UCSD-AML1 (cell line): ENCODE data around the gene LRP2BP.
"Not testable (repeated sequence)": the region's sequence is repeated elsewhere in the genome, so short reads cannot be mapped to it uniquely, and the experiment has no call there.

Source experiments
- DNase-seq: peaks from one replicate; lab custom pipeline; 2025; ENCODE audit not compliant: unreplicated experiment; lab: John Stamatoyannopoulos, UW

The LRP2BP gene

DNA sequence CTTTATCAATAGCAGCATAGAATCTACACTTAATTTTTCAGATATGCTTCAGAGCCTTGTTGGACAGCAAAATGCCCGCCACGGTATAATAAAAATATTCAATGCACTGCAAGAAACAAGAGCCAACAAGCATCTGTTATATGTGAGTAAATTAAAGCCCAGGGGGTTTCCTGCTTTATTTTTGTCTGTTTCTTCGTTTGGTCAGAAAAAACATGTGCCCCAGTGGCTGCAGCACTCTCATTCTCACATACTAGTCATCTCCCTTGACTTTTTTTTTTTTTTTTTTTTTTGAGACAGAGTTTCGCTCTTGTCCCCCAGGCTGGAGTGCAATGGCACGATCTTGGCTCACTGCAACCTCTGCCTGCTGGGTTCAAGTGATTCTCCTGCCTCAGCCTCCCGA, 33.2 kb downstream of the LRP2BP start:
- not testable (repeated sequence) for DNase-seq

- no peak for DNase-seq
These were observed 33.9 kb downstream of the LRP2BP start for GRCh38 chr4:185361872-185362271.

DNA sequence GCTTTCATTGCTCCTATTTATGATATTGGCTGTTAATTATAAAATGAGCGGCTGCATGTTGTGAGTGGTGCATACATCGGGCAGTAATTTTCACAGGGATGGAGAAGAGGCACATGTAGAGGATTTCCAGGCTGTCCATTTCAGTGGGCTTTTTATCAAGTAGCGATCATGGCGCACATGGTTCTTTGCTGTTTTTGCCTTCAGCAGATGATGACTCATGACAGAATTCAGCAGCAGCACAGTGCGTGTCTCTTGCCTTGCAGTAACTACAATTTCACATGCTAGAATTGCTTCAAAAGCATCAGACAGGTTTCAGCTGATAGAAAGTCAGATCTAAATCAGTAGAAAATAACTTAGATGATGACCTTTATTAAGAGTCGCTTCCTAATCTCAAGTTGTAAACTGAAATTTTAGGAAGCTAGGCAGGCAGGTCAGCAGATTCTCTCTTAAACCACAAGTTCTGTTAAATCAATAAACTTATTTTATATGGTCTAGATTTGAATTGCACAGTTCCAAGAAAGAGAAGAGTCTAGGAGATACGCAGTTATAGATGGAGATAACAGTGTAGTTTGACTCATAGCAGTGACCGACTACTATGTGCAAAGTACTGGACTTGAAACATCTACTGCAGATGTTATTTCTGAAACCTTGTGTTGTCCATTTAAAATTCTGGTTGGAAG, 35.8 kb downstream of the LRP2BP start:
- DNase-seq, result no peak

DNA sequence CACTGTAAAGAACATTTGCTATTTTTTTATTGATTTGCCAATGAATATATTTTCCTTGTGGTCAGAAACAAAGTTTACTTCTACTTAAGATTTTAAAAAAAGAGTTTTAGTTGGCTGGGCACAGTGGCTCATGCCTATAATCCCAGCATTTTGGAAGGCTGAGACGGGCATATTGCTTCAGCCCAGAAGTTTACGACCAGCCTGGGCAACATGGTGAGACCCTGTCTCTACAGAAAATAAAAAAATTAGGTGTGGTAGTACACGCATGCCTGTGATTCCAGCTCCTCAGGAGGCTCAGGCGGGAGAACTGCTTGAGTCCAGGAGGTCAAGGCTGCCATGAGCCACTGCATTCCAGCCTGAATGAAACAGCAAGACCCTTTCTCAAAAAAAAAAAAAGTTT, 36.8 kb downstream of the LRP2BP start:
- no peak for DNase-seq

DNA sequence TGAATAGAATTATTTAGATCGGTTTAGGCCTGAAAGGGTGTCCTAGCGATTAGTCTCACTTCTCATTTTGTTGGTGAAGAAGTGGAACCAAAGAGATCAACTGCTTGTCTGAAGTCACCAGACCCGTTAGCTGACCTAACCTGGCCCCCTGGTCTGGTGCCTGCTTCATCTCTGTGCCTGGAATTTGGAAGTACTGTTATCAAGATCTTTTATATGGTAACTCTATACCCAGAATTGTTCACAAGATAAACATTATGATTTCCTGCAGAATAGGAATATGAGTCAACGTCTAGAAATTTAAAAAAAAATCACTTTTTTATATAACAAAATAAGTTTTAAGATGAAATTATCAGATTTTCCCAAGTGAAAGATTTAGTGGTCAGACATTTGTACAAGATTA, 37.2 kb downstream of the LRP2BP start:
- no peak for DNase-seq

DNA sequence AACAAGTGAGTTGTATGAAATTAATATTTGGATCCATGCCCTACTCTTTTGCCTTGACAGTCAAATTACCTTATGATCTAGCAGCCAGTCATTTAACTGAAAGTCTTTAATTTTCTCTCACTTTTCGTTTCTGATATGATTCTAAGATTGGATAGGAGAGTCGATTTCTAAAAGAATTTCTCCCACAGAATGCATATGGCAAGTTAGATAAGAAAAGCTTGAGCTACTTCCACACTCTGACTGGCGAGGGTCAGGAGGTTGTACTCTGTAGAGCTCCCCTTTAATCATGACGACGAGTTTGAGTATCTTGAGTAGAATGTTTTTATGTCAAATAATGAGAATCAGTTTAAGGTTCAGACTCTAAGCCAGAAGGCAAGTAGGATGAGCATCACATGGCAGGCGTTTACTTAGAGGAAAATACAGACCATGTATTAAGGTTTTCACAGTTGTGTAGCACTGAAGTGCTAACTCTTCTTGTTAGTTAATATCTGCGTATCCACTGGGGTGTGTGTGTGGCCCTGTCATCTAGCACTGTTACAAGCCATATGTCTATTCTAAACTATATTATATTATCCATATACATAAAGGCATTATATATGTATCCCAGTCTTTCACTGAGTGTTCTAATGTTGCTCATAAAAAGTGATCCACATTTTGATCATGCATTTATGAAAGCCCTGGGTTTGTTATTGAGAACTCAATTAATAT, 37.8 kb downstream of the LRP2BP start:
- no peak for DNase-seq

GRCh38 chr4:185357211-185357610, 38.5 kb downstream of the LRP2BP start:
- DNase-seq, result no peak

GRCh38 chr4:185352741-185353140, 43.0 kb downstream of the LRP2BP start:
- no peak for DNase-seq

GRCh38 chr4:185352202-185352601, 43.5 kb downstream of the LRP2BP start:
- no peak for DNase-seq

GRCh38 chr4:185351691-185352090, 44.0 kb downstream of the LRP2BP start:
- no peak for DNase-seq

DNA sequence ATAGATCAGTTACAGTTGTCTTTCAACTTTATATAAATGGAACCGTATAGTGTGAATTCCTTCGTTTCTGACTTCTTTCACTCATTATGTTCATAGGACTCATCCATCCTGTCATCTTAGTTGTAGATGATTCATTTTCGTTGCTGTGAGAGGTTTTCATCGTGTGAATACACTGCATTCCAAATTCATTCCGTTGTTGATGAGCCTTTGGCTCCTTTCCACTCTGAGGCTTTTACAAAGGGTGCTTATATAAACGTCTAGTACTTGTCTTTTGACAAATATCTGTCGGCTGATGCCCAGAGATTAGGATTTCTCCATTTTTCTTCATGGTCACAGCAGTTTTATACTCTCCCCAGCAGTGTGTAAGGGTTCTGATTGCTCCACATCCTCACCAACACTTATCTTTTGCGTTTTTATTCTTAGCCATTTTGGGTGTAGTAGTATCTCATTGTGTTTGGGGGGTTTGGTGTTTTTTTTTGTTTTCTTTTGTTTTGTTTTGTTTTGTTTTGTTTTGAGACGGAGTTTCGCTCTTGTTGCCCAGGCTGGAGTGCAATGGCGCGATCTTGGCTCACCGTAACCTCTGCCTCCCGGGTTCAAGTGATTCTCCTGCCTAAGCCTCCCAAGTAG, 48.6 kb downstream of the LRP2BP start:
- DNase-seq, result no peak

DNA sequence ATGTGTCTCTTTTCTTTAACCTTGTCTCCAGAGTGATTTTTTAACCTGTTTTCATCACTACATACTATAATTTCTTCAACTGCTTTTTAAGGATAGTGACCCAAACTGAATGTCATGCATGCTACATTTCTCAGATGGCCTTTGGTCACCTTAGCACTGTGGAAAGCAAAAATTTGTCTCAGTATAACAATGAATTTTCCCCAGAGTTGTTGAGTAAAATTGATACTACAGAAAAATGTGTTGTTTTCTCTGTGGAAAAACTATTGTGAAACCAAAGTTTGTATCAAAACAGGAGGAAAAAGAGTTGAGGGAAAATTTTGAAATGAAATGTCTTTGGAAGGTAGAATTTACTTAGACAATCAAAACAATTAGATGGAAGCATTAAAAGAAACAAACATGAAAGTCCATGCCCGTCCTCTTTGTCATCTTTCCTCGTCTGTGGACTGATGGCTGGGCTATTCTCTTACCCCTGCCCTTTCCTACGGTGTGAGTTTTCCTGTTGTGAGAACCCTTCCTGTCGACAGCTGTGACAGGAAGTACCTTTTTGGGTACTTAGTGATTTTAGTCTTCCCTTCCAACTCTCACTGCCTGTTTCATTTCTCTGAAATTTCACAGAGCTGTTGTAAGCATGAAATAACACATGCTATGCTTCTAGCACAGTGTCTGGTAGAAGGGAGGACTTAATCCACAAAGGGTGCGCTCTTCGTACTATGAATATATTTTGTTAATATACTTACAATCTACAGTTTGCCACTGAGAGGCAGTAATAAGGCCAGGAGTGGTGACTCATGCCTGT, 50.8 kb downstream of the LRP2BP start:
- DNase-seq, result no peak

- no peak for DNase-seq
These were observed 51.8 kb downstream of the LRP2BP start for GRCh38 chr4:185343726-185344581.

GRCh38 chr4:185341841-185342240, 53.9 kb downstream of the LRP2BP start:
- no peak for DNase-seq

DNA sequence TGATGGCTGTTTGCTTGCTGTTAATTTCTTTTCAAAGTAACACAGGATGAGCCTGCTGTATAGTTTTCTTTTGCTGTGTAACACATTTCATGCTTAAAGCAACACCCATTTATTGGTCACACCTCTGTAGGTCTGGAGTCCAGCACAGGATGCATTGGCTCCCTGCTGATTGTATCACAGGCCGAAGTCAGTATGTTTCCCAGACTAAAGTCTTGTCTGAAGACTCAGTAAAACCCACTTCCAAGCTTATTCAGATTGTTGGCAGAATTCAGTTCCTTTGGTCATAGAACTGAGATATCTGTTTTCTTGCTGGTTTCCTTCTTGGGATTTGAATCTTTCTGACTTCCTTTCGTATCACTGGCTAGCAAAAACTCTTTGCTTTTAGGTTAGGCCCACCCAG, 54.3 kb downstream of the LRP2BP start:
- no peak for DNase-seq

DNA sequence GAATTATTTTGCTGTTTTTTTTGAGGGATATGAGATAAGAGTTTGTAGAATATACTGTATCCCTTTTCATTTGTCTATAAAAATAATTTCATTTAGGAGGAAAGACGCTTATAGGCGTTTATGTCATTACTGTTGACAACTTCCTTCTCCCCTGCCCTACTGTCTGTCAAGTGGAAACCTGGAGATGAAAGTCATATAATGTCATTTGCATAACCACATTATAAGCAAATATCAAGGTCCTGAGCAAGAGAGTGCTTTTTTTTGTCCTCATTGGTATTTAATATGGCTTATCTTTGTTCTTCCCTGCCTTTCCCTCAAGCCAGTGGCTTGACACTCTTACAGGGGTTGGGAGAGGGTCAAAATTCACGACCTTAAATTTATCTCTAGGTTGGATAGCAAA, 55.8 kb downstream of the LRP2BP start:
- DNase-seq, result no peak

GRCh38 chr4:185335579-185335978, 60.1 kb downstream of the LRP2BP start:
- no peak for DNase-seq

GRCh38 chr4:185334326-185334725, 61.4 kb downstream of the LRP2BP start:
- no peak for DNase-seq

DNA sequence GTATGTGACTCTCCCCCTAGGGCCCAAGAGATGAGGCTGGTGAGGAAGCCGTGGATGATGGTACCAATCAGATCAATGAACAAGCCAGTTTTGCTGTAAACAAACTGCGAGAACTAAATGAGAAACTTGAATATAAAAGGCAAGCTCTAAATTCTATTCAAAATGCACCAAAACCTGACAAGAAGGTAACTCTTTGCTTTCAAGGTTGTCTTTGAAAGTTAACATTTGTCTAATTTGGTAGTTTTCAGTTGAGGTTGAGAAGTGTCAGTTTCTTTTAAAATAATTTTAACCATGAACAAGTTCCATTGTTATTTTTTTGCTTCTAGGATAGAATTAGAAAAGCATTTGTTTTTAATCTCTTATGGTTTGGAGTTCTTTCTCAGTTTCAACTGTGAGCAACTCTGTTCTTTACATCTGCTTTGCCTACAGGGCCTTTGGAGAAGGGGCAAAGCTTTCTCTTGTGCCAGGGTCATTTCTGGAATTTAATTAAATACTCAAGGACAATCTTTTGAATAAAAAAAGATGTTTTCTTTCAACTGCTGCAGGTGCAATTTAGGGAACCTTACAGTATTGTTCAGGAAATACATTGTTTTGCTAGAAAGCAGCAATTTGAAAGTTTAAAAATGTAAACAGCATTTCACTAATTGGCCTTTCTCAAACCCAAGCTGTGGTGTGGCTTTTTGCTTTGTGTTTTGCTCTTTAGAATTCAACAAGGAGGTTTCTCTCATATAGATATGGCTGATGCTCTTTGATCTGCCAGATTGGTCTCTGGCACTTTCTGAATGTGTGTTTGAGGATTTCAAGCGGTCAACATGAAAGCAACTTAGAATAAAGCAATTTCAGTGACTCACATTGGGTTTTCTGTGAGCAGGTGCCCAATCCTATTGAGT, 62.9 kb downstream of the LRP2BP start:
- DNase-seq, result no peak
